AG09309 (cell line): ENCODE results near the gene DENND2A.
"Not testable (repeated sequence)": the region's sequence is repeated elsewhere in the genome, so short reads cannot be mapped to it uniquely, and the experiment has no call there.

Experiments
- DNase-seq: peaks from one replicate; pipeline ENCODE4 v3.0.0-alpha.2; 2010; ENCODE audit warnings: low read depth
- H3K4me3 ChIP-seq: 2 replicates; pipeline ENCODE4 v1.5.1; 2011; ENCODE audit warnings: mild to moderate bottlenecking, low read depth, low read length, moderate library complexity; ENCODE audit not compliant: control insufficient read depth
- CTCF ChIP-seq: IDR thresholded peaks from 2 replicates; pipeline ENCODE4 v1.5.1; 2011; ENCODE audit warnings: mild to moderate bottlenecking, low read depth, low read length, inconsistent platforms; ENCODE audit not compliant: insufficient read depth, control insufficient read depth; ENCODE audit errors: missing control alignments

DENND2A gene

GRCh38 chr7:140678081-140678815, 37.6 kb upstream of the DENND2A start:
- DNase-seq, result no peak
- no peak overlapping the region for H3K4me3 ChIP-seq
- no peak for TF ChIP-seq CTCF

GRCh38 chr7:140677496-140677895, 36.9 kb upstream of the DENND2A start:
- no peak for TF ChIP-seq CTCF
- no peak for DNase-seq

GRCh38 chr7:140676956-140677355, 36.3 kb upstream of the DENND2A start:
- not testable (repeated sequence) for DNase-seq, H3K4me3 ChIP-seq

More at GRCh38 chr7:140677496-140677895, 36.9 kb upstream of the DENND2A start:
- H3K4me3 ChIP-seq, result no peak overlapping the region

- H3K4me3 ChIP-seq, result no peak overlapping the region
- TF ChIP-seq CTCF, result no peak
- no peak for DNase-seq
Measured at GRCh38 chr7:140676306-140676705, 35.7 kb upstream of the DENND2A start.

GRCh38 chr7:140675726-140676125, 35.1 kb upstream of the DENND2A start:
- no peak for DNase-seq
- no peak for TF ChIP-seq CTCF
- no peak overlapping the region for H3K4me3 ChIP-seq

- DNase-seq, result no peak
- TF ChIP-seq CTCF, result peak; percentile 53
- no peak overlapping the region for H3K4me3 ChIP-seq
Measured at GRCh38 chr7:140674899-140675701, 34.5 kb upstream of the DENND2A start.

GRCh38 chr7:140674356-140674800, 33.8 kb upstream of the DENND2A start:
- no peak for TF ChIP-seq CTCF
- DNase-seq, result no peak

More at GRCh38 chr7:140674356-140674800, 33.8 kb upstream of the DENND2A start:
- no peak overlapping the region for H3K4me3 ChIP-seq
